Coronary artery (tissue), 2 donors: ENCODE results near the gene TRIM44.
"Not testable (repeated sequence)": the region's sequence is repeated elsewhere in the genome, so short reads cannot be mapped to it uniquely, and the experiment has no call there.

Source experiments
- DNase-seq: peaks from one replicate; pipeline ENCODE4 v3.0.0-alpha.2; 2017; ENCODE audit warnings: low spot score
- H3K27ac ChIP-seq, 2 donors: fragments of 200-600 bp; sonication (generic); one replicate each; pipeline ENCODE4 v1.5.1; 2016 to 2019
- H3K4me3 ChIP-seq: fragments of 200-600 bp; sonication (generic); 2 replicates; pipeline ENCODE4 v1.5.1; 2016; ENCODE audit warnings: mild to moderate bottlenecking, moderate library complexity
- TF ChIP-seq, protein P1 (sequence below): fragments of 200-600 bp; sonication (generic); IDR thresholded peaks from one replicate; pipeline ENCODE4 v1.5.1; 2019; ENCODE audit warnings: antibody characterized with exemption

The TRIM44 gene

DNA sequence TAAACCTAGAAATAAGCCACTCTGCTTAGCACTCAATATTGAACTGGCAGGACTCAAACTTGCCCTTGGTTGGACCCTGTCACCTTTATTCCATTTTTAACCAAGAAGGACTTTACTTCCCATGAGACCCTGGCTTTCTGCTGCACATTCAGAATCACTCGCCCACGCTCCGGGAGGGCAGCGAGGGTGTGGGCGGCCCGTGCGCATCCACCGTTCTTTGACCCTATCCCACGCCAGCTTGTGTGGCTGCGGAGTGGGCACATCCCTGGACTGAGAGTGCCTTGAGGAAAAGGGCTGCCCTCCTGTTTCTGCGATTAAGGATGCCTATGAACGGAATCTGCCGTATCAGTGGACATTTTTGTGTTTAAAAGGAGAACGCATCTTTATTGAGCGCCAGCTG lies 39.6 kb downstream of the TRIM44 start:
- H3K4me3 ChIP-seq, result no peak overlapping the region
- H3K27ac ChIP-seq, result no peak overlapping the region
- DNase-seq, result no peak
- TF ChIP-seq, protein P1, sequence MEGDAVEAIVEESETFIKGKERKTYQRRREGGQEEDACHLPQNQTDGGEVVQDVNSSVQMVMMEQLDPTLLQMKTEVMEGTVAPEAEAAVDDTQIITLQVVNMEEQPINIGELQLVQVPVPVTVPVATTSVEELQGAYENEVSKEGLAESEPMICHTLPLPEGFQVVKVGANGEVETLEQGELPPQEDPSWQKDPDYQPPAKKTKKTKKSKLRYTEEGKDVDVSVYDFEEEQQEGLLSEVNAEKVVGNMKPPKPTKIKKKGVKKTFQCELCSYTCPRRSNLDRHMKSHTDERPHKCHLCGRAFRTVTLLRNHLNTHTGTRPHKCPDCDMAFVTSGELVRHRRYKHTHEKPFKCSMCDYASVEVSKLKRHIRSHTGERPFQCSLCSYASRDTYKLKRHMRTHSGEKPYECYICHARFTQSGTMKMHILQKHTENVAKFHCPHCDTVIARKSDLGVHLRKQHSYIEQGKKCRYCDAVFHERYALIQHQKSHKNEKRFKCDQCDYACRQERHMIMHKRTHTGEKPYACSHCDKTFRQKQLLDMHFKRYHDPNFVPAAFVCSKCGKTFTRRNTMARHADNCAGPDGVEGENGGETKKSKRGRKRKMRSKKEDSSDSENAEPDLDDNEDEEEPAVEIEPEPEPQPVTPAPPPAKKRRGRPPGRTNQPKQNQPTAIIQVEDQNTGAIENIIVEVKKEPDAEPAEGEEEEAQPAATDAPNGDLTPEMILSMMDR, result no peak

DNA sequence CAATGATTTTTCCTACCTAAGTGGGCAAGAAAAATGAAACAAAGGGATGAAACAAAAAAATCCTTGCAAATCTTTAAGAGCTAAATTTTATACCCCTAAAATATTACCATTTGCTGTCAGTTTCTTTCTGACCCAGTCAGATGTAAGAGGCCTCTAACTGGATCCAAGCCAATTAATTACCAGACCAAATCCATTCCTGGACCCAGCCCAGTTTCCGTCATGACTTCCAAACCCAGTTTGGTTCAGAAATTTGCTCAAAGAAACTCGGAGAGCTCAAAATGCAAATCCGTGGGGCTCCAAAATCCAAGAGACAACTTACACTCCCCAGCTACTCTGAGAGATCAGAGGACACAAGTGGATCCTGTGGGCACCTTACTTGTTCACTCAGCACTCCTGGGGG lies 46.8 kb downstream of the TRIM44 start:
- TF ChIP-seq, protein P1, result no peak
- H3K4me3 ChIP-seq, result no peak overlapping the region
- no peak overlapping the region for H3K27ac ChIP-seq
- no peak for DNase-seq

DNA sequence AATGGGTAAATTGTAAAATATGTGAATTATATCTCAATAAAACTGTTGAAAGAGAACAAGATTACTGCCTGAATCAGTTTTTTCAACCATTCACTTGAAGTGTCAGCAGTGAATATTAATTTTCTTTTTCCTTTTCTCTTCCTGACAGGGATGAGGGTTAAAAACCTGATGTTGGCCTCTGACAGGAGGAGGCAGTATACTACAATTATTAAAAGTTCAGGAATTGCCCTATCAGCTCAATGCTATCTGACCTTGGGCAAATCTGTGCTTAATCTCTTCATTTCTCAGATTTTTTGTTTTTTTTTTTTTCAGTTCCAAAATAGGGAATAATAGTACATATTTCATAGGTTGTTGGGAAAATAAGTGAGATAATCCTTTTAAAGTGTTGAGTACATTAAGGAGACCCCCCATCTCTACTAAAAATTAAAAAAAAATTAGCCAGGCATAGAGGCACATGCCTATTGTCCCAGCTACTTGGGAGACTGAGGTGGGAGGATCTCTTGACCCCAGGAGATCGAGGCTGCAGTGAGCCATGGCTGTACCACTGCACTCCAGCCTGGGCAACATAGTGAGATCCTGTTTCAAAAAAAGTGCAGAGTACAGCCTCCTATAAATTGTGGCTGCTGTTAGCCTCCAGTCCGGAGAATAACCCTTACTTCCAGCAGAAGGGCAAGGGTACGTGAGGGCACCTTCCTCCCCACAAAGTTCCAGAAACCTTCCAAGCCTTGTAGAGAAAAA lies 48.8 kb downstream of the TRIM44 start:
- Histone ChIP-seq H3K4me3 (no peak overlapping the region), H3K27ac (no peak overlapping the region)
- TF ChIP-seq, protein P1, result no peak

DNA sequence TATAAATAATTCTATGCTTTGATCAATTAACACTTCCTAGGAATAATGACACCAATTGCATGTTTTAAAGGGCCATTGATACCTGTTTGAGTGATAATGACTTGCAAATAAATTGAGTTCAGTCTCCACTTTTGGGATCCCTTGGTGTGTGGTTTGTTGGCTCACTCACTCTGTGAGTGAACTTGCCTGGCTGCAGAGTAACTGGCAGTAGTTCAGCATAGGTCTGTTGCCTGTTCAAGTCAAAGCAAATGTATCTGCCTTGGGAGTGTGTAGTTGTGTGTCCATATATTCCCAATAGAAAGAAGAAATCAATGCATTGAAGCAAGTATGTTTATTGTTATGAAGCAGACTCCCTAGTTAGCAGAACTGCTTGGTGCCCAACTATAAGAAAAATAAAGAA lies 49.3 kb downstream of the TRIM44 start:
- Histone ChIP-seq H3K4me3 (no peak overlapping the region), H3K27ac (no peak overlapping the region)
- TF ChIP-seq, protein P1, result no peak
- no peak for DNase-seq

More for the DNA sequence above, 48.8 kb downstream of the TRIM44 start:
- no peak for DNase-seq

DNA sequence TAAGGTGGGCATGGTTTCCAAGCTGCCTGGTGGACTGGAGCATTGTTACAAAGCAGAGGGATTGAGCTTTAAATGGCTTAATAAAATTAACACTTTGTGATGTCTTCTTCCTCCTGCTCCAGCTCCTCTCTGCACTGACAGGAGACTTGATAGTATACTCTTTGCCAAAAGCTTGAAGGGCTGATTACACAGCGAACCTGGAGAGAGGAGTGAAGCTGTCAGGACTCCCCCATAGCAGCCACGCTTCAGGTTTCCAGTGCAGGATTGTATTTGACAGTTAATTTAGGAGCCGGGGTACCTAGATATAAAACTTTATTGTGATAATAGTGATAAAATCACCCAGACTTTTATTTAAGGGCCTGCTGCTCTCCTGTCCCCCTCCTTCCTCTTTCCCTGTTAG lies 50.0 kb downstream of the TRIM44 start:
- TF ChIP-seq, protein P1, result no peak
- Histone ChIP-seq H3K4me3 (no peak overlapping the region), H3K27ac (no peak overlapping the region)
- no peak for DNase-seq

DNA sequence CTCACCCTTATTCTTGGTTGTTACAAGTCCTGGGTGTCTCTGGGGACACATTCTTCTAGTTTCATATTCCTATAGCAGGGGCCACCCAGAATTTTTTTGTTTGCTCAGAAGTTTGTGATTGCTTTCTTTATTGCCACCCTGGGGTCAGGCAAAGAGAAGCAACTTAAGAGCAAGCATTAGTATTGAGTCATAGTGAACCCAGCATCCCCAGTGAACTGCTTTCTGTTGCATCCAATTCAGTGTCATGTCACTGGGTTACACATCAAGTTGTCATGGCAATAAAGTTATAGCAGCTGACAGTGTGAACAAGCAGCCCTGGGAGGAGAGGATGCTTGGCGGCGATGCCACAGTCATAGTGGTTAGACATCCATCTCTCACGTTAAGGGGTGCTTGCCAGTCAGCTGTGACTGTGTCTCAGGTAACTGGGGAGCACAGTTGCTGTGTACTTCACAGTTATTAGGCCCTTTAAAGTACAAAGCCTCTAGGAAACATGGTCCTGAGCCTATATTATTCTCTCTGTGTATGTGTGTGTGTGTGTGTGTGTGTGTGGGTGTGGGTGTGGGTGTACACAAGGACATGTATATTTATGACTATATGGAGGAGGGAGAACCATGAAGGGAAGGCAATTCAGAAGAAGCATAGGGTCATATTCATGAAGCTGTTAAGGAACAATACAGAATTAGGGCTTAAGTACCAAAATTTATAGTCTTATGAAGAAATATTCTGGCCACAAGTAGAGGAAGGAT lies 52.5 kb downstream of the TRIM44 start:
- Histone ChIP-seq H3K27ac (no peak overlapping the region), H3K4me3 (no peak overlapping the region)
- DNase-seq, result no peak
- TF ChIP-seq, protein P1, result no peak

DNA sequence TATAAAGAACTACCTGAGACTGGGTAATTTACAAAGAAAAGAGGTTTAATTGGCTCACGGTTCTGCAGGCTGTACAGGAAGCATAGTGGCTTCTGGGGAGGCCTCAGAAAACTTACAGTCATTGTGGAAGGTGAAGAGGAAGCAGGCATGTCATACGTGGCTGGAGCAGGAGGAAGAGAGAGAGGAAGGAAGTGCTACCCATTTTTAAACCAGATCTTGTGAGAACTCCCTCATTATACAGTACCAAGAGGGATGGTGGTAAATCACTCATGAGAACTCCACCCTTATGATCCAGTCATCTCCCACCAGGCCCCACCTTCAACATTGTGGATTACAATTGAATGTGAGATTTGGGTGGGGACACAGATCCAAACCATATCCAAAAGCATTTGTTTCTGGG lies 53.1 kb downstream of the TRIM44 start:
- DNase-seq, H3K4me3 ChIP-seq, H3K27ac ChIP-seq: not testable (repeated sequence)
